ENCODE data around the gene HMGXB4. TPM values are rescaled to one million over a fixed set of nuclear protein-coding genes. Genes with fewer than 3 reads are reported as not detected.

HMGXB4 gene
- total and polyA plus RNA-seq, 2 experiments from 2014 or later = 34.7 to 64.9 TPM

GRCh38 chr22:35212996-35213395, 44.3 kb upstream of the HMGXB4 start (continued):
- TF ChIP-seq, protein P1, sequence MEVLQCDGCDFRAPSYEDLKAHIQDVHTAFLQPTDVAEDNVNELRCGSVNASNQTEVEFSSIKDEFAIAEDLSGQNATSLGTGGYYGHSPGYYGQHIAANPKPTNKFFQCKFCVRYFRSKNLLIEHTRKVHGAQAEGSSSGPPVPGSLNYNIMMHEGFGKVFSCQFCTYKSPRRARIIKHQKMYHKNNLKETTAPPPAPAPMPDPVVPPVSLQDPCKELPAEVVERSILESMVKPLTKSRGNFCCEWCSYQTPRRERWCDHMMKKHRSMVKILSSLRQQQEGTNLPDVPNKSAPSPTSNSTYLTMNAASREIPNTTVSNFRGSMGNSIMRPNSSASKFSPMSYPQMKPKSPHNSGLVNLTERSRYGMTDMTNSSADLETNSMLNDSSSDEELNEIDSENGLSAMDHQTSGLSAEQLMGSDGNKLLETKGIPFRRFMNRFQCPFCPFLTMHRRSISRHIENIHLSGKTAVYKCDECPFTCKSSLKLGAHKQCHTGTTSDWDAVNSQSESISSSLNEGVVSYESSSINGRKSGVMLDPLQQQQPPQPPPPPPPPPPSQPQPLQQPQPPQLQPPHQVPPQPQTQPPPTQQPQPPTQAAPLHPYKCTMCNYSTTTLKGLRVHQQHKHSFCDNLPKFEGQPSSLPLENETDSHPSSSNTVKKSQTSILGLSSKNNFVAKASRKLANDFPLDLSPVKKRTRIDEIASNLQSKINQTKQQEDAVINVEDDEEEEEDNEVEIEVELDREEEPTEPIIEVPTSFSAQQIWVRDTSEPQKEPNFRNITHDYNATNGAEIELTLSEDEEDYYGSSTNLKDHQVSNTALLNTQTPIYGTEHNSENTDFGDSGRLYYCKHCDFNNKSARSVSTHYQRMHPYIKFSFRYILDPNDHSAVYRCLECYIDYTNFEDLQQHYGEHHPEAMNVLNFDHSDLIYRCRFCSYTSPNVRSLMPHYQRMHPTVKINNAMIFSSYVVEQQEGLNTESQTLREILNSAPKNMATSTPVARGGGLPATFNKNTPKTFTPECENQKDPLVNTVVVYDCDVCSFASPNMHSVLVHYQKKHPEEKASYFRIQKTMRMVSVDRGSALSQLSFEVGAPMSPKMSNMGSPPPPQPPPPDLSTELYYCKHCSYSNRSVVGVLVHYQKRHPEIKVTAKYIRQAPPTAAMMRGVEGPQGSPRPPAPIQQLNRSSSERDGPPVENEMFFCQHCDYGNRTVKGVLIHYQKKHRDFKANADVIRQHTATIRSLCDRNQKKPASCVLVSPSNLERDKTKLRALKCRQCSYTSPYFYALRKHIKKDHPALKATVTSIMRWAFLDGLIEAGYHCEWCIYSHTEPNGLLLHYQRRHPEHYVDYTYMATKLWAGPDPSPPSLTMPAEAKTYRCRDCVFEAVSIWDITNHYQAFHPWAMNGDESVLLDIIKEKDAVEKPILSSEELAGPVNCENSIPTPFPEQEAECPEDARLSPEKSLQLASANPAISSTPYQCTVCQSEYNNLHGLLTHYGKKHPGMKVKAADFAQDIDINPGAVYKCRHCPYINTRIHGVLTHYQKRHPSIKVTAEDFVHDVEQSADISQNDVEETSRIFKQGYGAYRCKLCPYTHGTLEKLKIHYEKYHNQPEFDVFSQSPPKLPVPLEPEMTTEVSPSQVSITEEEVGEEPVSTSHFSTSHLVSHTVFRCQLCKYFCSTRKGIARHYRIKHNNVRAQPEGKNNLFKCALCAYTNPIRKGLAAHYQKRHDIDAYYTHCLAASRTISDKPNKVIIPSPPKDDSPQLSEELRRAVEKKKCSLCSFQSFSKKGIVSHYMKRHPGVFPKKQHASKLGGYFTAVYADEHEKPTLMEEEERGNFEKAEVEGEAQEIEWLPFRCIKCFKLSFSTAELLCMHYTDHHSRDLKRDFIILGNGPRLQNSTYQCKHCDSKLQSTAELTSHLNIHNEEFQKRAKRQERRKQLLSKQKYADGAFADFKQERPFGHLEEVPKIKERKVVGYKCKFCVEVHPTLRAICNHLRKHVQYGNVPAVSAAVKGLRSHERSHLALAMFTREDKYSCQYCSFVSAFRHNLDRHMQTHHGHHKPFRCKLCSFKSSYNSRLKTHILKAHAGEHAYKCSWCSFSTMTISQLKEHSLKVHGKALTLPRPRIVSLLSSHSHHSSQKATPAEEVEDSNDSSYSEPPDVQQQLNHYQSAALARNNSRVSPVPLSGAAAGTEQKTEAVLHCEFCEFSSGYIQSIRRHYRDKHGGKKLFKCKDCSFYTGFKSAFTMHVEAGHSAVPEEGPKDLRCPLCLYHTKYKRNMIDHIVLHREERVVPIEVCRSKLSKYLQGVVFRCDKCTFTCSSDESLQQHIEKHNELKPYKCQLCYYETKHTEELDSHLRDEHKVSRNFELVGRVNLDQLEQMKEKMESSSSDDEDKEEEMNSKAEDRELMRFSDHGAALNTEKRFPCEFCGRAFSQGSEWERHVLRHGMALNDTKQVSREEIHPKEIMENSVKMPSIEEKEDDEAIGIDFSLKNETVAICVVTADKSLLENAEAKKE (CRISPR knock-in tag; IDR thresholded peaks at IDR 0.05) = no peak
- TF ChIP-seq NANOG (IDR thresholded peaks at IDR 0.05; ENCODE audit: borderline replicate concordance) = no peak
- TF ChIP-seq STAT1 (IDR thresholded peaks at IDR 0.05; ENCODE audit: unreplicated experiment) = no peak
- TF ChIP-seq CREB1 (CRISPR knock-in tag; IDR thresholded peaks at IDR 0.05; ENCODE audit: low read depth) = no peak

- Mint-ChIP-seq H3K36me3 (ENCODE audit: low read depth) (no peaks in the 10 kb centered on the region), H3K4me3 (no peak overlapping the region), H3K27me3 (ENCODE audit: insufficient read depth, low read depth, poor library complexity) (no peaks in the 10 kb centered on the region), H3K4me1 (peaks cover 2% of the 10 kb centered on the region; the same call in 2 of the 3 replicates), H3K9me3 (peaks cover 3% of the 10 kb centered on the region; the same call in 1 of the 3 replicates), H3K27ac (no peak overlapping the region)
- no peaks in the 10 kb centered on the region for H4K20me1 ChIP-seq (replicated peaks; ENCODE audit: insufficient read depth)
- no peaks in the 10 kb centered on the region for H3K36me3 ChIP-seq (ENCODE audit: insufficient read depth)
- H3K9me2 ChIP-seq (ENCODE audit: insufficient read depth) = peaks cover 10% of the 10 kb centered on the region
- no peak for ATAC-seq
- no peaks in the 10 kb centered on the region for H3K4me1 ChIP-seq (ENCODE audit: insufficient read depth)
- no peaks in the 10 kb centered on the region for H3F3A ChIP-seq (replicated peaks; ENCODE audit: low read depth)
- no peaks in the 10 kb centered on the region for H3K27me3 ChIP-seq (ENCODE audit: insufficient read depth)
- H3K4me2 ChIP-seq = no peak overlapping the region
- no peak overlapping the region for H3K4me3 ChIP-seq
- DNase-seq (ENCODE audit: low spot score) = no peak
- no peak overlapping the region for H3K27ac ChIP-seq (ENCODE audit: low read depth)
- H2AFZ ChIP-seq = no peak overlapping the region
- no peaks in the 10 kb centered on the region for H3K79me2 ChIP-seq (replicated peaks; ENCODE audit: insufficient read depth)
- TF ChIP-seq ZNF114 (CRISPR knock-in tag; IDR thresholded peaks at IDR 0.05) (no peak), CREB1 (CRISPR knock-in tag; IDR thresholded peaks at IDR 0.05; ENCODE audit: low read depth) (no peak), STAT1 (IDR thresholded peaks at IDR 0.05; ENCODE audit: unreplicated experiment) (no peak), ZNF331 (CRISPR knock-in tag; IDR thresholded peaks at IDR 0.05; ENCODE audit: low read depth) (no peak), POLR2AphosphoS5 (IDR thresholded peaks at IDR 0.05; ENCODE audit: low read depth) (no peak)
- TF ChIP-seq, protein P2, sequence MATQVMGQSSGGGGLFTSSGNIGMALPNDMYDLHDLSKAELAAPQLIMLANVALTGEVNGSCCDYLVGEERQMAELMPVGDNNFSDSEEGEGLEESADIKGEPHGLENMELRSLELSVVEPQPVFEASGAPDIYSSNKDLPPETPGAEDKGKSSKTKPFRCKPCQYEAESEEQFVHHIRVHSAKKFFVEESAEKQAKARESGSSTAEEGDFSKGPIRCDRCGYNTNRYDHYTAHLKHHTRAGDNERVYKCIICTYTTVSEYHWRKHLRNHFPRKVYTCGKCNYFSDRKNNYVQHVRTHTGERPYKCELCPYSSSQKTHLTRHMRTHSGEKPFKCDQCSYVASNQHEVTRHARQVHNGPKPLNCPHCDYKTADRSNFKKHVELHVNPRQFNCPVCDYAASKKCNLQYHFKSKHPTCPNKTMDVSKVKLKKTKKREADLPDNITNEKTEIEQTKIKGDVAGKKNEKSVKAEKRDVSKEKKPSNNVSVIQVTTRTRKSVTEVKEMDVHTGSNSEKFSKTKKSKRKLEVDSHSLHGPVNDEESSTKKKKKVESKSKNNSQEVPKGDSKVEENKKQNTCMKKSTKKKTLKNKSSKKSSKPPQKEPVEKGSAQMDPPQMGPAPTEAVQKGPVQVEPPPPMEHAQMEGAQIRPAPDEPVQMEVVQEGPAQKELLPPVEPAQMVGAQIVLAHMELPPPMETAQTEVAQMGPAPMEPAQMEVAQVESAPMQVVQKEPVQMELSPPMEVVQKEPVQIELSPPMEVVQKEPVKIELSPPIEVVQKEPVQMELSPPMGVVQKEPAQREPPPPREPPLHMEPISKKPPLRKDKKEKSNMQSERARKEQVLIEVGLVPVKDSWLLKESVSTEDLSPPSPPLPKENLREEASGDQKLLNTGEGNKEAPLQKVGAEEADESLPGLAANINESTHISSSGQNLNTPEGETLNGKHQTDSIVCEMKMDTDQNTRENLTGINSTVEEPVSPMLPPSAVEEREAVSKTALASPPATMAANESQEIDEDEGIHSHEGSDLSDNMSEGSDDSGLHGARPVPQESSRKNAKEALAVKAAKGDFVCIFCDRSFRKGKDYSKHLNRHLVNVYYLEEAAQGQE (IDR thresholded peaks at IDR 0.05; ENCODE audit: unreplicated experiment) = no peak
- TF ChIP-seq, protein P3, sequence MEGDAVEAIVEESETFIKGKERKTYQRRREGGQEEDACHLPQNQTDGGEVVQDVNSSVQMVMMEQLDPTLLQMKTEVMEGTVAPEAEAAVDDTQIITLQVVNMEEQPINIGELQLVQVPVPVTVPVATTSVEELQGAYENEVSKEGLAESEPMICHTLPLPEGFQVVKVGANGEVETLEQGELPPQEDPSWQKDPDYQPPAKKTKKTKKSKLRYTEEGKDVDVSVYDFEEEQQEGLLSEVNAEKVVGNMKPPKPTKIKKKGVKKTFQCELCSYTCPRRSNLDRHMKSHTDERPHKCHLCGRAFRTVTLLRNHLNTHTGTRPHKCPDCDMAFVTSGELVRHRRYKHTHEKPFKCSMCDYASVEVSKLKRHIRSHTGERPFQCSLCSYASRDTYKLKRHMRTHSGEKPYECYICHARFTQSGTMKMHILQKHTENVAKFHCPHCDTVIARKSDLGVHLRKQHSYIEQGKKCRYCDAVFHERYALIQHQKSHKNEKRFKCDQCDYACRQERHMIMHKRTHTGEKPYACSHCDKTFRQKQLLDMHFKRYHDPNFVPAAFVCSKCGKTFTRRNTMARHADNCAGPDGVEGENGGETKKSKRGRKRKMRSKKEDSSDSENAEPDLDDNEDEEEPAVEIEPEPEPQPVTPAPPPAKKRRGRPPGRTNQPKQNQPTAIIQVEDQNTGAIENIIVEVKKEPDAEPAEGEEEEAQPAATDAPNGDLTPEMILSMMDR (conservative IDR thresholded peaks at IDR 0.05; ENCODE audit: low read depth in 2 of 2) = no peak
These were observed 42.3 kb upstream of the HMGXB4 start for GRCh38 chr22:35214968-35215367.
